Spleen (tissue), 7 donors: ENCODE results near the gene FBXL16.

Experiments used
- CTCF ChIP-seq, 11 experiments: fragments of 200-600 bp in 7 of 11; fragments of 450-650 bp in 4 of 11; sonication (generic) in 4 of 11; IDR thresholded peaks in 8 of 11; conservative IDR thresholded peaks in 3 of 11; 1 replicate in 7 of 11; 2 replicates in 4 of 11; pipeline versions ENCODE4 v1.4.0 to v1.8.0; 2016 to 2021; ENCODE audit warnings: antibody characterized with exemption in 11 of 11, inconsistent platforms in 4 of 11, mild to moderate bottlenecking in 1 of 11
- POLR2A ChIP-seq, 3 donors: fragments of 450-650 bp; IDR thresholded peaks; one replicate each; pipeline ENCODE4 v1.5.1; 2017; ENCODE audit warnings: antibody characterized with exemption in 3 of 3, mild to moderate bottlenecking in 1 of 3
- POLR2AphosphoS5 ChIP-seq, 3 donors: sonication (generic); formaldehyde crosslinking; IDR thresholded peaks; one replicate each; pipeline ENCODE4 v1.5.1; 2017; ENCODE audit warnings: antibody characterized with exemption in 3 of 3
- donor health status: DM: no; HTN: no; CAD: no; lungs with moderate emphysema.
- donor health status: DM: no; HTN: no; CAD: no.
- donor health status: DM: no; HTN: no; CAD: no.

GRCh38 chr16:750485-750884 is 44.9 kb upstream of the FBXL16 start:
- TF ChIP-seq CTCF (IDR thresholded peaks at IDR 0.05 in 8 of 11, conservative IDR thresholded peaks at IDR 0.05 in 3 of 11) (no peak), POLR2A (IDR thresholded peaks at IDR 0.05) (no peak), POLR2AphosphoS5 (IDR thresholded peaks at IDR 0.05) (no peak)
